OCI-LY3 (cell line): ENCODE data around the gene TSPAN9.

Experiments
- CTCF ChIP-seq: fragments of 200-600, 300-600 bp; sonication (generic); IDR thresholded peaks from 2 replicates; pipeline ENCODE4 v1.5.1; 2014; ENCODE audit warnings: antibody characterized with exemption, low read length, low read depth
- EZH2phosphoT487 ChIP-seq: fragments of 200-600 bp; shearing (Covaris generic); IDR thresholded peaks from 2 replicates; pipeline ENCODE4 v1.6.1; 2018; ENCODE audit warnings: antibody characterized with exemption, mixed run types, low read depth

- TF ChIP-seq CTCF (no peak), EZH2phosphoT487 (no peak)
Observed at GRCh38 chr12:3251691-3252090, 174.5 kb downstream of the TSPAN9 start.
